T follicular helper cell (primary cell): ENCODE measurements around the gene DCAF10.
"Not testable (repeated sequence)": the region's sequence is repeated elsewhere in the genome, so short reads cannot be mapped to it uniquely, and the experiment has no call there.

Source experiments
- DNase-seq: peaks from one replicate; pipeline ENCODE4 v3.0.0-alpha.2; 2020; ENCODE audit warnings: low read depth
- total RNA-seq, 2 experiments: gene quantifications; one replicate each; lab custom pipeline; 2026; lab: John Stamatoyannopoulos, UW

Gene DCAF10
- total RNA-seq: 37.7 to 60.6 reads per million in 2 experiments

GRCh38 chr9:37800631-37801286, at the start of gene DCAF10:
DCAF10 (plus strand) TSS chr9:37800797; CDS start chr9:37800867, 70 bp downstream.
- peak; percentile 80 for DNase-seq

DNA sequence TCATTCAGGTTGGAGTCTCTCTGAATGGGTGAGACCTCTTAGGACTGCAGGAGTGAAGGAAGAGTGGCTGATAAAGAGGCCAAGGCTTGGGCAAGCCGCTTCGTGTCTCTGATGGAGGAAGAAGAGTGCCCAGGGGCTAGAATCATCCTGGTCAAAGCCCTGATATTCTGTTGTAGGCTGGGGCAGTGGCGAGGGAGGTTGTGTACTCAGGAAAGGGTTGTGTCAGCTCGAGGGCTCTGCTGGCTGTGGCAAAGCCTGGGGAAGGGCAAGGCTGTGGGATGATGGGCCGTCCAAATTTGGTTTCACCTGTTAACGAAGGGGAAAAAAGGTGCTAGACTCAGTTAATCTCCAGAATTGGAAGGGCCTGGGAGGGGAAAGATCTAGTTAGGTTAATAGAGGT, 49.4 kb upstream of the DCAF10 start:
- DNase-seq: no peak

GRCh38 chr9:37751704-37752103, 48.9 kb upstream of the DCAF10 start:
- not testable (repeated sequence) for DNase-seq

GRCh38 chr9:37752112-37752511, 48.5 kb upstream of the DCAF10 start:
- not testable (repeated sequence) for DNase-seq

- DNase-seq: no peak
These were observed 47.7 kb upstream of the DCAF10 start for GRCh38 chr9:37752642-37753488.

GRCh38 chr9:37753489-37754190, 47.0 kb upstream of the DCAF10 start, which contains the start of gene TRMT10B:
TRMT10B (plus strand) TSS chr9:37753805; CDS start chr9:37761932, 8,127 bp downstream.
- peak; percentile 56 for DNase-seq

GRCh38 chr9:37758747-37759146, 41.9 kb upstream of the DCAF10 start:
- DNase-seq: no peak

- DNase-seq: no peak
These were observed 40.0 kb upstream of the DCAF10 start for GRCh38 chr9:37760416-37761161.

DNA sequence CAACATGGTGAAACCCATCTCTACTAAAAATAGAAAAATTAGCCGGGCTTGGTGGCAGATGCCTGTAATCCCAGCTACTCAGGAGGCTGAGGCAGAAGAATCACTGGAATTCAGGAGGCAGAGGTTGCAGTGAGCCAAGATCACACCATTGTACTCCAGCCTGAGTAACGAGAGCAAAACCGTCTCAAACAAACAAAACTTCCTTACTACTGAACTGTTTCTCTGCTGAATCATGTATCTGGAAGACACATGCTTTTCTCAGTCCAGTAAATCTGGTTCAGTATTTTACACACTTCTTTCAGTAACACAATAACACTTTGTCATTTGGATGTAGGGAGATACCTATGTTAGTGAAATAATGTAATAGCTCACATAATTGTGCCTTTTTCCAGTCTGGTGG, 39.1 kb upstream of the DCAF10 start:
- no peak for DNase-seq

DNA sequence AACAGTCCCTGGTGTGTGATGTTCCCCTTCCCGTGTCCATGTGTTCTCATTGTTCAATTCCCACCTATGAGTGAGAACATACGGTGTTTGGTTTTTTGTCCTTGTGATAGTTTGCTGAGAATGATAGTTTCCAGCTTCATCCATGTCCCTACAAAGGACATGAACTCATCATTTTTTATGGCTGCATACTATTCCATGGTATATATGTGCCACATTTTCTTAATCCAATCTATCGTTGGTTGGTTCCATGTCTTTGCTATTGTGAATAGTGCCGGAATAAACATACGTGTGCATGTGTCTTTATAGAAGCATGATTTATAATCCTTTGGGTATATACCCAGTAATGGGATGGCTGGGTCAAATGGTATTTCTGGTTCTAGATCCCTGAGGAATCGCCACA, 35.3 kb upstream of the DCAF10 start:
- not testable (repeated sequence) for DNase-seq

GRCh38 chr9:37769306-37769705, 31.3 kb upstream of the DCAF10 start:
- no peak for DNase-seq

GRCh38 chr9:37769995-37770394, 30.6 kb upstream of the DCAF10 start:
- DNase-seq: no peak

- no peak for DNase-seq
These were observed 25.2 kb upstream of the DCAF10 start for GRCh38 chr9:37775216-37775919.

DNA sequence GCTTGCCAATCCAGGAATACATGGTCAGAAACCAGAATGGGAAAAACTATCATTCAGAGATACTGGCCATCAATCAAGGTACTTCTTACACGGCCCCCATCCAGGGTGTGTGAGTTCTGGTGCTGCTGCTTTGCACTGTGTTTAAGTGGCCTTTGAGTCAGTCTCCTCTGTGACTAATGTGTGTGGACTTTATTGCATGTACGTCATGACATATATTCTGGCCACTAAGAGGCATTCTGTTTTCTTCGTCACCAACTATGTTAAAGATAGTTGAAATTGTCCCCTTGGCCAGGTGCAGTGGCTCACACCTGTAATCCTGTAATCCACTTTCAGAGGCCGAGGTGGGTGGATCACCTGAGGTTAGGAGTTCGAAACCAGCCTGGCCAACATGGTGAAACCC, 24.3 kb upstream of the DCAF10 start:
- DNase-seq: no peak

GRCh38 chr9:37778534-37778933, 22.1 kb upstream of the DCAF10 start:
- DNase-seq: no peak

GRCh38 chr9:37784291-37784615, 16.3 kb upstream of the DCAF10 start:
- no peak for DNase-seq

- peak; percentile 71 for DNase-seq
These were observed 15.7 kb upstream of the DCAF10 start, which contains the start of gene EXOSC3 for GRCh38 chr9:37784616-37785483. EXOSC3 (minus strand) TSS chr9:37785064; CDS start chr9:37785044, 20 bp downstream.

- DNase-seq: no peak
These were observed 13.5 kb upstream of the DCAF10 start for GRCh38 chr9:37787059-37787458.

DNA sequence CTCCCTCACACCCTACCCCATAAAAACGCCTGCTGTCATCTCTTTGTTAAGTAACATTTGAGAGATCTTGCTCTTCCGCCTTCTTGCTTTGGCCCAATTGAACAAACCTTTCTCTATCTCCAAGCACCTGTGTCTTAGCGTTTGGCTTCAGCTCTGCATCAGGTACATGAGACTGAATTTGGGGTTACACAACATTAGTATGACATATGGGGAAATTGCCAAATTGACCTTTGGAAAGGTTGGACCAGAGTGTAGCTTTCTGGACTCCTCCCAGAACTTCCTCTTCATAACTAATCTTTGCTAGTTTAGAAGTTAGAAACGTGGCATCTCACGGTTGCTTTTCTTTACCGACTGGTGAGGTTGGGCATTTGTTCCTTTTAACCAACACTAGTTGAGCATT, 12.3 kb upstream of the DCAF10 start:
- DNase-seq: no peak

DNA sequence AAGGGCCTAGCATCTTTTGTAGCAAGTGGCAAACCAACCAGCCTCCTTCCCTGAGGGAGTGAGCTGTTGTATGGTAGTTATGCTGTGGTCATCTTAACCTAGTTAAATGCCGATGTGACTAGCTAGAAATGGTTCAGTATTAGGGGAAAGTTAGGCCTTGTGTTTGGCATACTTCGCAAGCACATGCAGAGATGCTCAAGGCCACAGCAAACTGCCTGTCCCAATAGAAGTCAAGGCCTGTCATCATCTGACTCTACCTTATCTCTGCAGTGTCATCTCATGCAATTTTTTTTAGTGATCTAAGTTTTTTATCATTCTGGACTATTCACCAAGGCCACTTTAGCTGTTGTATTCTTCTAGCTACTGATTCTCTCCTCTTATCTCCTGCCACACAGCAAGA, 10.5 kb upstream of the DCAF10 start:
- no peak for DNase-seq
